Keratinocyte (primary cell): ENCODE data around the gene SIN3A. TPM values are rescaled to one million over a fixed set of nuclear protein-coding genes. Genes with fewer than 3 reads are reported as not detected.

Source experiments
- DNase-seq: peaks from one replicate; pipeline ENCODE4 v3.0.0-alpha.2; 2011; ENCODE audit warnings: low read depth, missing footprints, low spot score
- FAIRE-seq: peaks from 2 replicates; lab custom pipeline; 2011; peaks lifted over from hg19 to GRCh38; lab: Jason Lieb, UNC
- H2AFZ ChIP-seq: 2 replicates; pipeline ENCODE4 v1.6.0; 2012; ENCODE audit warnings: low read length, control low read depth, inconsistent platforms; ENCODE audit not compliant: control insufficient read depth
- H3K27ac ChIP-seq: 2 replicates; pipeline ENCODE4 v1.5.1; 2011; ENCODE audit warnings: low read length; ENCODE audit not compliant: control insufficient read depth, insufficient read depth
- H3K27me3 ChIP-seq: 3 replicates; pipeline ENCODE4 v1.6.0; 2011; ENCODE audit warnings: low read length; ENCODE audit not compliant: control insufficient read depth, insufficient read depth; ENCODE audit errors: extremely low read depth
- H3K36me3 ChIP-seq, 2 experiments: 2 replicates in 1 of 2; 3 replicates in 1 of 2; pipeline ENCODE4 v1.5.1; 2011; ENCODE audit warnings: low read length in 2 of 2, mild to moderate bottlenecking in 1 of 2; ENCODE audit not compliant: control insufficient read depth in 2 of 2, insufficient read depth in 2 of 2; ENCODE audit errors: extremely low read depth in 1 of 2
- H3K4me1 ChIP-seq: 3 replicates; pipeline ENCODE4 v1.5.1; 2011; ENCODE audit warnings: low read length; ENCODE audit not compliant: control insufficient read depth, insufficient read depth; ENCODE audit errors: extremely low read depth
- H3K4me2 ChIP-seq: 3 replicates; pipeline ENCODE4 v1.6.0; 2011; ENCODE audit warnings: low read depth, low read length; ENCODE audit not compliant: control insufficient read depth, insufficient read depth; ENCODE audit errors: extremely low read depth
- H3K4me3 ChIP-seq, 3 experiments: fragments of 200-600 bp in 1 of 3; sonication (generic) in 1 of 3; 2 replicates in 2 of 3; 3 replicates in 1 of 3; pipeline ENCODE4 v1.5.1; 2011 to 2016; ENCODE audit warnings: low read length in 3 of 3, mild to moderate bottlenecking in 3 of 3, control low read depth in 2 of 3, inconsistent platforms in 1 of 3, low read depth in 1 of 3, mixed read lengths in 1 of 3, mixed run types in 1 of 3, moderate library complexity in 1 of 3; ENCODE audit not compliant: control insufficient read depth in 2 of 3, insufficient read depth in 2 of 3; ENCODE audit errors: extremely low read depth in 1 of 3
- H3K79me2 ChIP-seq: 2 replicates; pipeline ENCODE4 v1.6.0; 2012; ENCODE audit warnings: low read length; ENCODE audit not compliant: control insufficient read depth, insufficient read depth
- H3K9ac ChIP-seq: 3 replicates; pipeline ENCODE4 v1.6.0; 2011; ENCODE audit warnings: low read length; ENCODE audit not compliant: control insufficient read depth, insufficient read depth; ENCODE audit errors: extremely low read depth
- H3K9me1 ChIP-seq: 3 replicates; pipeline ENCODE4 v1.6.0; 2011; ENCODE audit warnings: low read length; ENCODE audit not compliant: control insufficient read depth, insufficient read depth; ENCODE audit errors: extremely low read depth
- H3K9me3 ChIP-seq: 2 replicates; pipeline ENCODE4 v1.5.1; 2012; ENCODE audit warnings: low read depth, low read length; ENCODE audit not compliant: control insufficient read depth
- H4K20me1 ChIP-seq: 3 replicates; pipeline ENCODE4 v1.6.0; 2011; ENCODE audit warnings: low read length; ENCODE audit not compliant: control insufficient read depth, insufficient read depth; ENCODE audit errors: extremely low read depth
- EZH2 ChIP-seq: IDR thresholded peaks from one replicate; pipeline ENCODE4 v1.6.1; 2012; ENCODE audit warnings: inconsistent platforms, mild to moderate bottlenecking, low read length, moderate library complexity
- dilution Hi-C: fragments of 300-500 bp; cut with MboI; formaldehyde crosslinking; loops from one replicate; pipeline ENCODE4 v1.7.0; 2020; ENCODE audit warnings: low sequenced_read_pairs; ENCODE audit not compliant: extremely low pct_ligation_motif_present
- polyA plus RNA-seq, 5 experiments: library from polyadenylated mRNA; depleted of rRNA in 3 of 5; stranded (reverse) in 3 of 5; stranded (forward) in 1 of 5; unstranded in 1 of 5; fragments of >200 nt; gene quantifications; 1 replicate in 1 of 5; 2 replicates in 3 of 5; 3 replicates in 1 of 5; pipeline versions ENCODE4 v1.2.1 to v1.2.3, GENCODE V29; 2011 to 2012; ENCODE audit warnings: missing spikeins in 2 of 5, low read depth in 1 of 5, low replicate concordance in 1 of 5
- TF ChIP-seq, protein P1 (sequence below), 3 experiments: IDR thresholded peaks in 1 of 3; conservative IDR thresholded peaks in 1 of 3; optimal IDR thresholded peaks in 1 of 3; 2 replicates in 2 of 3; 3 replicates in 1 of 3; pipeline versions ENCODE3 to v1.5.1; 2011; ENCODE audit warnings: low read length in 3 of 3, mild to moderate bottlenecking in 3 of 3, moderate library complexity in 2 of 3, control low read depth in 1 of 3, inconsistent platforms in 1 of 3; ENCODE audit not compliant: insufficient read depth in 2 of 3; ENCODE audit errors: extremely low read depth in 1 of 3

The SIN3A gene
- polyA plus RNA-seq, 1 donor (not counting 4 experiments of a cell fraction or from before 2014, with no cell fraction given), result 19.4 TPM

DNA sequence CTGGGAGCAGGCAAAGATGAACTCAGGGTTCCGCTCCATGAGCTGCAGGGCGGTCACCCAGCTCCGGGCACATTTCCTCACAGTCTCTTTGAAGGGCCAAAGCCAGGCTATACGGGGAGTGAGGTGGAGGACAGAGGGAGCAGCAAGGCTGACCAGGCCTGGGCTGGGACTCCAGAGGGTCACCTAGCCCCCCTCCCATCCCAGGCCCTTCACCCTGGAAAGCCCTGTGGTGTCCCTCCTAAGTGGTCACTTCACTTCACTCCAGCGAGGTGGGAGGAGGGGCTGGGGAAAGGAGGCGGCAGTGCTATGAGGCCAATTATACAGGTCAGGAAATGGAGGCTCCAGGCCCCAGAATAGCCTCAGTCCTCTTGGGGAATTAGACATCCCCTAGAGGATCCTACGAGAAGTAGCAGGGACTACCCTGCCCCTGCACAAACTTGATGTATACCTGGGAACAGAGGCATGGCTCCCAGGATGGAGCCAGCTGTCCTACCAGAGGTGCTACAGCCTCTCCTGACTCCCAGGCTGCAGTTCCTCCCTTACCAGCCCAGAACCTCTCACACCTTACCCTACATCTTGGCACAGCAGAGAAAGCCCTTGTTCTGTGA lies 88.7 kb downstream of the SIN3A start:
- no peak for TF ChIP-seq EZH2
- TF ChIP-seq, protein P1, sequence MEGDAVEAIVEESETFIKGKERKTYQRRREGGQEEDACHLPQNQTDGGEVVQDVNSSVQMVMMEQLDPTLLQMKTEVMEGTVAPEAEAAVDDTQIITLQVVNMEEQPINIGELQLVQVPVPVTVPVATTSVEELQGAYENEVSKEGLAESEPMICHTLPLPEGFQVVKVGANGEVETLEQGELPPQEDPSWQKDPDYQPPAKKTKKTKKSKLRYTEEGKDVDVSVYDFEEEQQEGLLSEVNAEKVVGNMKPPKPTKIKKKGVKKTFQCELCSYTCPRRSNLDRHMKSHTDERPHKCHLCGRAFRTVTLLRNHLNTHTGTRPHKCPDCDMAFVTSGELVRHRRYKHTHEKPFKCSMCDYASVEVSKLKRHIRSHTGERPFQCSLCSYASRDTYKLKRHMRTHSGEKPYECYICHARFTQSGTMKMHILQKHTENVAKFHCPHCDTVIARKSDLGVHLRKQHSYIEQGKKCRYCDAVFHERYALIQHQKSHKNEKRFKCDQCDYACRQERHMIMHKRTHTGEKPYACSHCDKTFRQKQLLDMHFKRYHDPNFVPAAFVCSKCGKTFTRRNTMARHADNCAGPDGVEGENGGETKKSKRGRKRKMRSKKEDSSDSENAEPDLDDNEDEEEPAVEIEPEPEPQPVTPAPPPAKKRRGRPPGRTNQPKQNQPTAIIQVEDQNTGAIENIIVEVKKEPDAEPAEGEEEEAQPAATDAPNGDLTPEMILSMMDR (optimal IDR thresholded peaks at IDR 0.05 in 1 of 3, IDR thresholded peaks at IDR 0.05 in 1 of 3, conservative IDR thresholded peaks at IDR 0.05 in 1 of 3; ENCODE audit: extremely low read depth in 1 of 3, insufficient read depth in 2 of 3, low read length in 3 of 3), result no peak
- no peak overlapping the region for H3K4me3 ChIP-seq
- FAIRE-seq (no peak), DNase-seq (no peak)
- H3K9ac ChIP-seq, result no peak overlapping the region
- no peaks in the 10 kb centered on the region for H3K27me3 ChIP-seq
- no peaks in the 10 kb centered on the region for H3K9me3 ChIP-seq
- H3K36me3 ChIP-seq, result peaks cover 41 to 46% of the 10 kb centered on the region in 2 experiments
- H4K20me1 ChIP-seq, result no peaks in the 10 kb centered on the region
- H3K4me1 ChIP-seq, result peaks cover 6% of the 10 kb centered on the region
- no peaks in the 10 kb centered on the region for H3K9me1 ChIP-seq
- no peak overlapping the region for H3K27ac ChIP-seq
- H3K4me2 ChIP-seq, result no peak overlapping the region
- H2AFZ ChIP-seq, result no peak overlapping the region
- peaks cover 4% of the 10 kb centered on the region for H3K79me2 ChIP-seq
- dilution Hi-C loops, result no loop called here

DNA sequence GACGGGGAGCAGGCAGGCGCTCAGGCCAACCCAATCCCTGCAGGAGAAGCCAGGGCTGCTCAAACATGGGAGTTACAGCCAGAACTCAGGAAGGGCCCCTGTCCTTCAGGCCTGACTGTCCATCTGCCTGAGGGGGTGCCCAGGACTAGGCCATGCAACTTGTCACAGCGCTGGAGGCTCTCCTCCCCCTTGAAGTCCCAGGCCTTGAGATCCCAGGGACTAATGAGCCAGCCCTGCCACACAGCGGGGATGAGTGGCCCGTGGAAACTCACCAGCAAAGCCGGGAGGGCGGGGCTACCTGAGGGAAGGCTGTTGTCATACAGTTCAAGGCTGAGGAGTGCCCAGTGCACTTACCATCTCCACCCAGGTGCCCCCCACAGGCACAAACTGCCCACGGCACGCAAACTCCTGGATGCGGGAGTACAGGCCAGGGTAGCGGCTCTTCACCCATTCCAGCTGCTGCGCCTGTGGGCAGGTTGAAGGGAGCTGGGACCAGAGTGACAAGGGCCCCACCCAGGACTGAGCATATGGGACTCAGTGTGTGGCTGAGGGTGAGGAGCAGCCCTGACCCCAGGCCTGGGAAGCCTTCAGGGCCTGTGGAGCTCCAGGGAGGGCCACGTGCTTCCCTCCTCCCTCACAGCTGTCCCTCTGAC lies 89.4 kb downstream of the SIN3A start:
- no peaks in the 10 kb centered on the region for H3K79me2 ChIP-seq
- no peaks in the 10 kb centered on the region for H3K27me3 ChIP-seq
- no peak for DNase-seq
- no peak overlapping the region for H3K4me3 ChIP-seq
- H3K27ac ChIP-seq, result no peak overlapping the region
- dilution Hi-C loops, result no loop called here
- no peak for FAIRE-seq
- no peaks in the 10 kb centered on the region for H3K9me3 ChIP-seq
- H4K20me1 ChIP-seq, result no peaks in the 10 kb centered on the region
- peaks cover 39 to 42% of the 10 kb centered on the region in 2 experiments for H3K36me3 ChIP-seq
- no peak overlapping the region for H2AFZ ChIP-seq
- H3K4me2 ChIP-seq, result no peak overlapping the region
- no peaks in the 10 kb centered on the region for H3K9me1 ChIP-seq
- peaks cover under 1% of the 10 kb centered on the region for H3K4me1 ChIP-seq
- no peak for TF ChIP-seq EZH2
- TF ChIP-seq, protein P1 (optimal IDR thresholded peaks at IDR 0.05 in 1 of 3, IDR thresholded peaks at IDR 0.05 in 1 of 3, conservative IDR thresholded peaks at IDR 0.05 in 1 of 3; ENCODE audit: extremely low read depth in 1 of 3, insufficient read depth in 2 of 3, low read length in 3 of 3), result no peak
- no peak overlapping the region for H3K9ac ChIP-seq
